HG02678 (cell line): ENCODE measurements around the gene PACC1.

ENCODE experiments used
- ATAC-seq: cut with Tn5 transposase; IDR thresholded peaks from one replicate; pipeline ENCODE4 v1.9.1; 2021; ENCODE audit warnings: mild to moderate bottlenecking, moderate library complexity; ENCODE audit not compliant: unreplicated experiment

The PACC1 gene

GRCh38 chr1:212414328-212415106 is at the start of gene PACC1:
PACC1 (minus strand) TSS chr1:212414886; CDS start chr1:212414757, 129 bp downstream.
- ATAC-seq = peak; percentile 96

GRCh38 chr1:212463565-212464285 is 49.0 kb upstream of the PACC1 start:
- no peak for ATAC-seq

- ATAC-seq = no peak
Observed at GRCh38 chr1:212461916-212462660, 47.4 kb upstream of the PACC1 start.

- no peak for ATAC-seq
Observed at GRCh38 chr1:212460376-212460775, 45.7 kb upstream of the PACC1 start.

DNA sequence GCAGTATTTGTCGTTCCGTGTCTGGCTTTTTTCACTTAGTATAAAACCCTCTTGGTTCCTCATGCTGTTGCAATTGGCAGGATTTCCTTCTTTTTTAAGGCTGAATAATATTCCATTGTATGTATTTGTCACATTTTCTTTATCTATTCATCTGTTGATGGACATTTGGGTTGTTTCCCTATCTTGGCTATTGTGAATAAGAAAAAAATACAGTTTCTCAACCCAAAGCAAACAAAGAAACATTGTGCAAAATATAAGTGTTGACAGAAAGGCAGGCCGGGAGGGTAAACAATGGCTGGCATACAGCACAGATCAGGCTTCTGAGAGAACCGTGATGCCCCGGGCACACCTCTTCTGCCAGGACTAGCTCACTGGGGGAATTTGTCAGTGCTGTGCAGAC is 45.0 kb upstream of the PACC1 start:
- no peak for ATAC-seq

DNA sequence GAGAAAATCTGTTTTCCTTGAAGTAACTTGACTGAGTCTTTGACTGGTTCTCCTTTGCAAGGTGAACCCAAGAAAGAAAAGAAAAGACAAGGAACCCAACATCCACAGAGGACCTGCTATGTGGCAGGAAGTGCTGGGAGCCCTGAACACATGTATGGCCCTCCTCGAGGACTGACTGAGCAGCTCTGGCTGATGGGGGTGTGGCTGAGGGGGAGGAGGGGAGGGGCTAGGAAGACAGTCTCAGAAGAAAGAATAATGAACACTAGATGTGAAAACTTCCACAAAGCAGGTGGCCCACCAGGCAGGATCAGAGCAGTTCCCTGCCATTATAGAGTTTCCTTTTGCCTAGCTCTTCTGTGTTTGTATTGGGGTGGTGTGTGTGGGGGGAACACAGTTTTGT is 44.1 kb upstream of the PACC1 start:
- ATAC-seq = no peak

DNA sequence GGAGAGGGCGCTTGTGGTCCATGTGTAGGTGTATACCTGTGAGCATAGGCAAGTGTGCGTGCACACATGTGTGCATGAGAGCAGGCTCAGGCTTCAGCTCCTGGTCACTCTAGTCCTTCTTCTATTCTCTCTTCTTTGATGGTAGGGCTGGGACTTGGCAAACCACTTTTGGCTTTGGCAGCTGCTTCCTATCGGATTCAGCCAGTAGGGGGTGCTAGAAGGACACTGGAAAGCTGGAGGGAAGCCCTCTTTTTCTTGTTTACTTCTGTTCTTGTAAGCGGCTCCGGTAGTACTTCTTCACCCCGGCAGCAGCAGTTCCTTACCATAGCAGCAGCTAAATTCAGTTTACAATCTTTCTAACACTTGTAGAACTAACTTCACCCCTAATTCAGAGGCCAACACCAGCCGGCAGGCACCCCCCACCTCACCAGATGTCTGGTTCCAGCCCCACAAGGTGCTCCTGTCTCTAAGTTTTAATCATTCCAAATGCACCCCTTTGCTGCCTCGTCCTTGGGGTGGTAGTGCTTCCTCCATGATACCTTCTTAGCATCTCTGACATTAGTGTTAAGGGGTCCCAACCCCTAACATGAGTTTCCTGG is 43.2 kb upstream of the PACC1 start:
- no peak for ATAC-seq

- ATAC-seq = no peak
Observed at GRCh38 chr1:212455803-212456528, 41.3 kb upstream of the PACC1 start.

GRCh38 chr1:212455401-212455800 is 40.7 kb upstream of the PACC1 start:
- no peak for ATAC-seq

DNA sequence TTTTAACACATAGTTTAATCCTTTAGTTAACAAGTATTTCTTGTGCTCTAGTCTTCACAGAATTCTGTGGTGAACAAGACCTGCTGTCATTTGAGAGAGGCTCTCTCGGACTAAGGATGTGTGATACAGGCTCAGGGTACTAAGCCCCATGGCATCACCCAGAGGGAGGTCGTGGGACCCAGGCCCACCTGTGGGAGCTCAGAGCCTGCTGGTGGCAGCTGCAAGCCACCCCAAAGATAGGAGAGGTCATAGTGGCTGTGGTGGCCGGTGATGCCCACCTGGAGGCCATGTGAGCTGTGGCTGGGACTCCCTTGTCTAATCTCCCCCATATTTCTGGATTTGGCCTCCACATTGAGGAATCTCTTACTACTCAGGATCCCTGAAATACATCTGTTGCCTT is 40.1 kb upstream of the PACC1 start:
- ATAC-seq = no peak

DNA sequence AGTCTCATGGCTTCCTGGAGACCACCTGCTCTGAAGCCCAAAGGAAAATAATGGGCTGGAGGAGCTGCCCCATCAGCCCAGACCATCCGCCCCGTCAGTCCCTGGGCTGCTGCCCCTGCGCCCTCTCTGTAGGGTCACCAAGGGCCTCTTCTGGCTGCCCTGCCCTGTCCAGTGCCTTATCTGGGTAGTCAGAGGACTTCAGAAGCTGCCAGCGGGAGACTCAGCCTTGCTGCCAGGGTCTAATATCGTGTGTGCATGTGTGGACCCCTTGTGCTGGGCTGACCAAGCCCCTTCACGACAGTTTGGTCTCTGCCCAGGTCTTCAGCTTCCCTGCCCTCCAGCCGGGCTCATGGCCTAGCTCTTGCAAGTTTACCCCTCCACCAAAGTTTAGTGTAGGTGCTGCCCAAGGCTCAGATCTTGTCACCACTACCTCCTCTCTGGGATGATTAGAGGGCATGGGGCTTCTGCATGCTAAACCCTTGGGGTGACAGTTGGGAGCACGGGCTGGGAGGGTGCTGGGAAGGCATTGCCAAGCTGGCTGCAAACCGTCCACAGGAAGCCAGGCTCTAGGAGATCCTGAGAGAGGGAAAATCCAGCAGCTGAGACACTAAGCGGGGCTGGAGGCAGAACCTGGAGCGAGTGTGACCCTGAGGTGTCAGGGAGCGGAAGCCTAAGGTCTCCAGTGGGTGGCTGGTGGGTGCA is 38.6 kb upstream of the PACC1 start:
- no peak for ATAC-seq

GRCh38 chr1:212452323-212453155 is 37.9 kb upstream of the PACC1 start:
- ATAC-seq = no peak

DNA sequence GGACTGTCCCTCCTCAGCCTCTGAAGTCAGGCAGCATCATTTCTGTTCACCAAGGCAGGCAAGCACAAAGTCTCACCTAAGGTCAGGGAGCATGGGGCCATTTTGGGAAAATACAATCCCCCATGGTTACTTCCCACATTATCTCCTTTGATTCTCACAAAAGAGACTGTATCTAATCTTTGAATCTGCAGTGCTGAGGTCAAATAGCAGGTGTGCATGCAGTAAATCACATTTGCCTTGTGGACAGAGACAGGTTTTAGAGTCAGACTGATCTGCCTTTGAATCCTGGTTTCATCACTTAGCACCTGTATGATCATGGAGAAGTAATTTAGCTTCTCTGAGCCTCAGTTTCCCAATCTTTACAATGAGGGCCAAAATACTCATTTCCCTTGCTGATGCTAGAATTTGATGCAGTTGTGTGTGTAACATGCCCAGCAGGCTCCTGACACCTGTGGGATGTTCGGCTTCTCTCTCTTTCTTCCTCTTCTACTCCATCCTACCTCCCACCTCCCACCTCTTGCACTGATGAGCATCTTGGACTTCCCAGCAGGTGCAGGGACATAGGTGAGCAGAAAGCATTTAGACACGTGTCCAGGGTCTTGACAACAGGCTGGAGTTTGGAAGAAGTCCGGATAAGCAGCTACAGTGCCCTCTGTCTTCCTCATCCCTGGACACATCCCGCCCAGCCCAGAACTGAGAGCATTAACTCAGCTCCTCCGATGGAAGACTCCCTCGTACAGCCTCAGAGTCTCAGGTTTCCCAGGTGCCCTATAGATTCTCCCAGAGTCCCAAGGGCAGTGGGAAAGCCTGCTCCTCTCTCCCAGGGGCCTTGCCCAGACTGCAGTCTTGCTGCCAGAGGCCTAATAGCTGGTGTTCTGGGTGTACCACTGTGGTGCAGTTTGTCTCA is 37.0 kb upstream of the PACC1 start:
- no peak for ATAC-seq

DNA sequence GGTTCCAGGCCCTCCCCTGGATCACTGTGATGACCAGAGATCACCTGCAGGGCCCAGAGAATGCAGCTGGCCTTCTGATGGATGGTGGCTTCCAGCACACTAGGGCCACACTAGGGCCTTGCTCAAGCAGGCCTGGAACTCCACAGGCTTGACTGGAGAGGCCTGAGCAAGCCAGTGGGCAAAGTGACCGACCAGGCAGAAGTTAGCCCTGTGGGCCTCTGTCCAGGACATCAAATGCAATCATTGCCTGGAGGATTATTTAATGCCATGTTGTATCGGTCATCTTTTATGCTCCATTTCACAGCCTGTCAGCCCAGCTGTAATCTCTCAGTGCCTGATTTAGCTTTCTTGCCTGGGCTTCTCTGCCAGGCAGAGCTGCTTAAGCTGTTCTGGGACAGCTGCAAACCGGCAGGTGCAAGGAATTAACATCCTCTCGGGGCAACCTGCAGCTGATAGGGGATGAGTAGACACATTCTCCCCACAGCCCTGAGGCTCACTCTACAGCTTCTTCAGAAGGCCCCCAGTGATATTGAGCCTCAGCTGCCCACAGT is 35.7 kb upstream of the PACC1 start:
- ATAC-seq = no peak

- no peak for ATAC-seq
Observed at GRCh38 chr1:212447478-212447877, 32.8 kb upstream of the PACC1 start.

DNA sequence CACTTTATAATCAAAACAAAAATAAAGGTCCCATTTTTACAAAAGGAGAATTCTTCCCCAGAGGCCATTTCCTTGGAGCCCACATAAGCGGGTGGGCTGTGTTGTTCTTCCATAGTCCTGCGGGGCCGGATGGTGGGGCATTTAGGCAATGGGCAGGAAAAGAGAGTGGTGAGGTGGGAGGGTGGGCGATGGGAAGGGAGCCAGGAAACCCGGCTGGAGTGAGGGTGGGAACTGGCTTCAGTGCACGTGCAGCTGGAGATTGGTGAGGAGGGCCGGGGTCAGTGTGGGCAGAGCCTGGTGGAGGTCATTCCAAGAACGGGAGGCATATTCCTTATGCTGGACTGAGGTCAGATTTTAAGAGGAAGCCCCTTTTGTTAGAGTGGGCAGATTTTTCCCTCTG is 31.6 kb upstream of the PACC1 start:
- ATAC-seq = no peak

- ATAC-seq = no peak
Observed at GRCh38 chr1:212442408-212442807, 27.7 kb upstream of the PACC1 start.

DNA sequence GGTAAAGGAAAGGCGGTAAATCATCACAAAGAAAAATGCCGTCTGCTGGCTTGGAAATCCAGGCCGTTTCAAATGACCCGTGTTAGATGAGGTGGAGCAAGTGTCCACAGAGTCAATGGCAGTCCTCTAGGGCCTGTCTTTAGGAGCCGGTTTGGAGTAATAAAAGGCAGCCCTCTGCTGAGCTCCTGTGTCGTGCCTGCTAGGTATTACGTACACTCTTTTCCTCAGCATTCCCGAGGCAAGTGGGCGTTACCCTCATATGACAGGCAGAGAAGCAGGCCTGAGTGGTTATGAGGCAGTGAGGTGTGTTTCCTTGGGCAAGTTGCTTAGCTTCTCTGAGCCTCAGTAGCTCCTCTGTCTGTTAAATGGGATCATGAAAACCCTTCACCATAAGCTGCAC is 25.7 kb upstream of the PACC1 start:
- ATAC-seq = no peak
